Transverse colon (tissue), 4 donors: ENCODE results near the gene CST4.
"Not testable (repeated sequence)": the region's sequence is repeated elsewhere in the genome, so short reads cannot be mapped to it uniquely, and the experiment has no call there.

ENCODE experiments used
- POLR2A ChIP-seq: fragments of 450-650 bp; IDR thresholded peaks from one replicate; pipeline ENCODE4 v1.6.1; 2016; ENCODE audit warnings: antibody characterized with exemption, mild to moderate bottlenecking, moderate library complexity
- POLR2AphosphoS5 ChIP-seq, 3 donors: sonication (generic); formaldehyde crosslinking; IDR thresholded peaks; one replicate each; pipeline ENCODE4 v1.6.1; 2016; ENCODE audit warnings: antibody characterized with exemption in 3 of 3
- TF ChIP-seq, protein P1 (sequence below), 5 experiments: fragments of 200-600 bp in 3 of 5; fragments of 450-650 bp in 2 of 5; sonication (generic) in 3 of 5; IDR thresholded peaks; 1 replicate in 2 of 5; 2 replicates in 3 of 5; pipeline ENCODE4 v1.5.1; 2016 to 2017; ENCODE audit warnings: antibody characterized with exemption in 5 of 5, inconsistent platforms in 3 of 5, mild to moderate bottlenecking in 2 of 5, moderate library complexity in 1 of 5

DNA sequence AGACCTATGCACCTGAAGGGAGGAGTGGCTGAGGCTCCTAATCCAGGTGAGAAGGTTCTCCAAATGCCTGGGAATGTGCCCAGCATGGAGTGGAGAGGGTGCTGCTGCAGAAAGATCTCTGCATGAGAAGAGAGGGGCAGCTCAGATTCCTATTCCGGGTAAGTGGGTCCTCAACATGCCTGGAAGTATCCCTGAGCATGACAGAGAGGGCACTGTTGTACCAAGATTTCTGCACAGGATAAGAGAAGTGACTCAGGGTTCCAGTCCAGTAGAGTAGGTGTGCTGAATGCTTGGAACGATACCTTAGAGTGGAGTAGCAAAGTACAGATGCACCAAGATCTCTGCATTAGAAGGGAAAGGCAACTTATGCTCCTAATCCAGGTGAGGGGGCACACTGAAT, 46.1 kb upstream of the CST4 start:
- TF ChIP-seq, protein P1, sequence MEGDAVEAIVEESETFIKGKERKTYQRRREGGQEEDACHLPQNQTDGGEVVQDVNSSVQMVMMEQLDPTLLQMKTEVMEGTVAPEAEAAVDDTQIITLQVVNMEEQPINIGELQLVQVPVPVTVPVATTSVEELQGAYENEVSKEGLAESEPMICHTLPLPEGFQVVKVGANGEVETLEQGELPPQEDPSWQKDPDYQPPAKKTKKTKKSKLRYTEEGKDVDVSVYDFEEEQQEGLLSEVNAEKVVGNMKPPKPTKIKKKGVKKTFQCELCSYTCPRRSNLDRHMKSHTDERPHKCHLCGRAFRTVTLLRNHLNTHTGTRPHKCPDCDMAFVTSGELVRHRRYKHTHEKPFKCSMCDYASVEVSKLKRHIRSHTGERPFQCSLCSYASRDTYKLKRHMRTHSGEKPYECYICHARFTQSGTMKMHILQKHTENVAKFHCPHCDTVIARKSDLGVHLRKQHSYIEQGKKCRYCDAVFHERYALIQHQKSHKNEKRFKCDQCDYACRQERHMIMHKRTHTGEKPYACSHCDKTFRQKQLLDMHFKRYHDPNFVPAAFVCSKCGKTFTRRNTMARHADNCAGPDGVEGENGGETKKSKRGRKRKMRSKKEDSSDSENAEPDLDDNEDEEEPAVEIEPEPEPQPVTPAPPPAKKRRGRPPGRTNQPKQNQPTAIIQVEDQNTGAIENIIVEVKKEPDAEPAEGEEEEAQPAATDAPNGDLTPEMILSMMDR (IDR thresholded peaks at IDR 0.05): not testable (repeated sequence)
- TF ChIP-seq POLR2AphosphoS5 (IDR thresholded peaks at IDR 0.05); POLR2A: not testable (repeated sequence)
